ENCODE data around the gene PLXNA4.

DNA sequence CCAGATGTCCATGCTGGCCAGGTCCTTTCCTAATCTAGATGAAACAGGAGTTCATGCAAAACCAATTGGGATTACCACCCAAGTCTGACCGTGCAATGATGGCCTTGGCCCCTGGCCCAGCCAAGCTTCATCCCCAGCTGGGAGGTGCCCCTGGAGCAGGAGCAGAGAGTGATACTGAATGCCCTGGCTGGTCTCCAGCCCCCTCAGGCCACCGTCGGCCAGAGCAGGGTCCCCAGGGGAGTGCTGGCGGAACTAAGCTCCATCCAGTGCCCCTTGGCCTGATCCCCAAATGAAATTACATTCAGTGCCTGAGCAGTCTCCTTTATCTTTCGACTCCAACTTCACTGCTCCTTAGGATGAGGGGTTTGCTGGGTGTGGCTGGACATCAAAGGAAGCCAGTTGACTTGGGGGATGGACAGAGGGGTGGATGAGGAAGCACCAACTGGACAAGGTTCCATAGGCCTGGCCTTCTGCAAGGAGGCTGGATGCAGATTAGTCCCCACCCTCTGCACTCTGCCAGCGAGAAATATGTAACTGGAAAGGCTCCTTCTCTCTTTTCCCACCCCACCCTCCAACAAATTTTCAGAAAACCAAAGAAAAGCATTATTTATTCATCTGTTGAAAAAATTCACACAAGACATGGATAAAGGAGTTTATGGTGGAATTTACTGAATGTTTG lies 275.5 kb downstream of the PLXNA4 start:
- TF ChIP-seq EZH2phosphoT487 (IDR thresholded peaks at IDR 0.05; ENCODE audit: low read depth, severe bottlenecking, unreplicated experiment), result no peak
- TF ChIP-seq, protein P1, sequence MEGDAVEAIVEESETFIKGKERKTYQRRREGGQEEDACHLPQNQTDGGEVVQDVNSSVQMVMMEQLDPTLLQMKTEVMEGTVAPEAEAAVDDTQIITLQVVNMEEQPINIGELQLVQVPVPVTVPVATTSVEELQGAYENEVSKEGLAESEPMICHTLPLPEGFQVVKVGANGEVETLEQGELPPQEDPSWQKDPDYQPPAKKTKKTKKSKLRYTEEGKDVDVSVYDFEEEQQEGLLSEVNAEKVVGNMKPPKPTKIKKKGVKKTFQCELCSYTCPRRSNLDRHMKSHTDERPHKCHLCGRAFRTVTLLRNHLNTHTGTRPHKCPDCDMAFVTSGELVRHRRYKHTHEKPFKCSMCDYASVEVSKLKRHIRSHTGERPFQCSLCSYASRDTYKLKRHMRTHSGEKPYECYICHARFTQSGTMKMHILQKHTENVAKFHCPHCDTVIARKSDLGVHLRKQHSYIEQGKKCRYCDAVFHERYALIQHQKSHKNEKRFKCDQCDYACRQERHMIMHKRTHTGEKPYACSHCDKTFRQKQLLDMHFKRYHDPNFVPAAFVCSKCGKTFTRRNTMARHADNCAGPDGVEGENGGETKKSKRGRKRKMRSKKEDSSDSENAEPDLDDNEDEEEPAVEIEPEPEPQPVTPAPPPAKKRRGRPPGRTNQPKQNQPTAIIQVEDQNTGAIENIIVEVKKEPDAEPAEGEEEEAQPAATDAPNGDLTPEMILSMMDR (IDR thresholded peaks at IDR 0.05; ENCODE audit: poor library complexity), result no peak
- TF ChIP-seq EZH2 (IDR thresholded peaks at IDR 0.05; ENCODE audit: borderline replicate concordance), result no peak

All from hepatocyte (in vitro differentiated cells).